ENCODE data around the gene TBC1D22A. TPM values are rescaled to one million over a fixed set of nuclear protein-coding genes. Genes with fewer than 3 reads are reported as not detected.

Gene TBC1D22A
- polyA plus RNA-seq, 1 donor (not counting 4 experiments of a cell fraction or from before 2014, with no cell fraction given), result 20.9 TPM

DNA sequence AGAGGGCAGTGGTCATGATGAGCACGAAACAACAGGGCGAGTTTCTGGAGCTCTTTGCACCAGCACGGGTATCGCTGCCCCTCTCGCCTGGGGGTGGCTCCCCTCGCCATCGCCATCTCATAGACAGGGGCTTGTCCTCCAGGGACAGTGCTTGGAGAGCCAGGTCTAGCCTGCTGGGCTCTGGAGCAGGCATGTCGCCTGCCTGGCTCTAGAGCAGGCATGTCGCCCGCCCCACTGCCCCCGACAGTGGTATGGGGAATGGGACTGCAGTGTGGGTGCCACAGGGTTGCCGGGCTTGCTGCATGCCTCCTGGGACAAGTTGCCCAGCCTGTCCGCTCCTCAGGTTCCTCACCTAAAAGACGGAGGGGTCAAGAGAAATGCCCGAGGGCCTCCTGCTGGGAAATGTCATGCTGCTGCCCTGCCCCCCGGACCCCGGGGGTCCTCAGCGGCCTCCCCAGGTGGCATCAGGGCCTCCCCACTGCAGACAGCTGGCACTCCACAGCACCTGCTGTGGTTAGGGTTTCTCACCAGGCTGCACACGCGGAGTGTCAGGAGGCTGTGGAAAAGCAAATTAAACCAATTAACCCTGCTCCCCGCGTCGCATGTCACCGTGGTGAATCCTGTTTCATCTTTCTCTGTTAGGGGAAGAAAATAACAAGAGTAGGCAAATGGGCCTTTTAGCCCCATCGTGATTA is 403.0 kb downstream of the TBC1D22A start:
- Histone ChIP-seq H3K36me3 (ENCODE audit: control insufficient read depth in 2 of 2, extremely low read depth in 1 of 2, insufficient read depth in 2 of 2, low read length in 2 of 2) (peaks cover 0 to 1% of the 10 kb centered on the region in 2 experiments), H3K4me1 (ENCODE audit: control insufficient read depth, extremely low read depth, insufficient read depth, low read length) (no peaks in the 10 kb centered on the region), H3K79me2 (ENCODE audit: control insufficient read depth, insufficient read depth, low read length) (no peaks in the 10 kb centered on the region), H3K9me3 (ENCODE audit: control insufficient read depth, low read depth, low read length) (no peaks in the 10 kb centered on the region), H3K9me1 (ENCODE audit: control insufficient read depth, extremely low read depth, insufficient read depth, low read length) (no peaks in the 10 kb centered on the region), H3K27ac (ENCODE audit: control insufficient read depth, insufficient read depth, low read length) (no peak overlapping the region), H3K27me3 (ENCODE audit: control insufficient read depth, extremely low read depth, insufficient read depth, low read length) (no peaks in the 10 kb centered on the region), H2AFZ (ENCODE audit: control insufficient read depth, low read length) (no peak overlapping the region), H4K20me1 (ENCODE audit: control insufficient read depth, extremely low read depth, insufficient read depth, low read length) (no peaks in the 10 kb centered on the region), H3K4me2 (ENCODE audit: control insufficient read depth, extremely low read depth, insufficient read depth, low read depth, low read length) (no peak overlapping the region), H3K9ac (ENCODE audit: control insufficient read depth, extremely low read depth, insufficient read depth, low read length) (no peak overlapping the region), H3K4me3 (ENCODE audit: control insufficient read depth in 2 of 3, extremely low read depth in 1 of 3, insufficient read depth in 2 of 3, low read depth in 1 of 3, low read length in 3 of 3) (no peak overlapping the region)
- no peak for TF ChIP-seq EZH2 (IDR thresholded peaks at IDR 0.05; ENCODE audit: low read length)
- TF ChIP-seq, protein P1, sequence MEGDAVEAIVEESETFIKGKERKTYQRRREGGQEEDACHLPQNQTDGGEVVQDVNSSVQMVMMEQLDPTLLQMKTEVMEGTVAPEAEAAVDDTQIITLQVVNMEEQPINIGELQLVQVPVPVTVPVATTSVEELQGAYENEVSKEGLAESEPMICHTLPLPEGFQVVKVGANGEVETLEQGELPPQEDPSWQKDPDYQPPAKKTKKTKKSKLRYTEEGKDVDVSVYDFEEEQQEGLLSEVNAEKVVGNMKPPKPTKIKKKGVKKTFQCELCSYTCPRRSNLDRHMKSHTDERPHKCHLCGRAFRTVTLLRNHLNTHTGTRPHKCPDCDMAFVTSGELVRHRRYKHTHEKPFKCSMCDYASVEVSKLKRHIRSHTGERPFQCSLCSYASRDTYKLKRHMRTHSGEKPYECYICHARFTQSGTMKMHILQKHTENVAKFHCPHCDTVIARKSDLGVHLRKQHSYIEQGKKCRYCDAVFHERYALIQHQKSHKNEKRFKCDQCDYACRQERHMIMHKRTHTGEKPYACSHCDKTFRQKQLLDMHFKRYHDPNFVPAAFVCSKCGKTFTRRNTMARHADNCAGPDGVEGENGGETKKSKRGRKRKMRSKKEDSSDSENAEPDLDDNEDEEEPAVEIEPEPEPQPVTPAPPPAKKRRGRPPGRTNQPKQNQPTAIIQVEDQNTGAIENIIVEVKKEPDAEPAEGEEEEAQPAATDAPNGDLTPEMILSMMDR (optimal IDR thresholded peaks at IDR 0.05 in 1 of 3, IDR thresholded peaks at IDR 0.05 in 1 of 3, conservative IDR thresholded peaks at IDR 0.05 in 1 of 3; ENCODE audit: extremely low read depth in 1 of 3, insufficient read depth in 2 of 3, low read length in 3 of 3), result no peak
- DNase-seq (ENCODE audit: low read depth, low spot score), result no peak
- dilution Hi-C loops (cut with MboI; ENCODE audit: extremely low pct_ligation_motif_present, low sequenced_read_pairs), result no loop called here
- FAIRE-seq, result no peak

DNA sequence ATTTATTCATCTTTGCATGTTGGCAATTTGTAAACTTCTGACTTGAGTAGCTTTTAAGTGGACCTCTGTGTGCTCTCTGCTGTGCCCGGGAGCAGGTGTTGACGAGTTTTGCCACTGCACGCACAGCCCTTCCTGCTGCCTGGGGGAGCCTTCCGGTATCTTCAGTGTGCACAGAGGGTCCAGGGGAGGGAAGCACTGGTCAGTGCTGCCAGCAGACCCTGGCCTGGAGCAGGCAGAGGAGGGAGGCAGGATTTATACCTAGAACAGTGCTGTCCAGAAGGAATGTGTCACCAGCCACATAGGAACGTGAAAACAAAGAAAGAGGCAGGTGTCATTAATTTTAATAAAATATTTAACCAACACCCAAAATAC is 403.6 kb downstream of the TBC1D22A start:
- Histone ChIP-seq H3K4me3 (ENCODE audit: control insufficient read depth in 2 of 3, extremely low read depth in 1 of 3, insufficient read depth in 2 of 3, low read depth in 1 of 3, low read length in 3 of 3) (no peak overlapping the region), H3K79me2 (ENCODE audit: control insufficient read depth, insufficient read depth, low read length) (no peaks in the 10 kb centered on the region), H3K27ac (ENCODE audit: control insufficient read depth, insufficient read depth, low read length) (no peak overlapping the region), H3K9ac (ENCODE audit: control insufficient read depth, extremely low read depth, insufficient read depth, low read length) (no peak overlapping the region), H2AFZ (ENCODE audit: control insufficient read depth, low read length) (no peak overlapping the region), H3K9me1 (ENCODE audit: control insufficient read depth, extremely low read depth, insufficient read depth, low read length) (no peaks in the 10 kb centered on the region), H4K20me1 (ENCODE audit: control insufficient read depth, extremely low read depth, insufficient read depth, low read length) (no peaks in the 10 kb centered on the region), H3K36me3 (ENCODE audit: control insufficient read depth in 2 of 2, extremely low read depth in 1 of 2, insufficient read depth in 2 of 2, low read length in 2 of 2) (peaks cover 0 to 1% of the 10 kb centered on the region in 2 experiments), H3K4me1 (ENCODE audit: control insufficient read depth, extremely low read depth, insufficient read depth, low read length) (no peaks in the 10 kb centered on the region), H3K4me2 (ENCODE audit: control insufficient read depth, extremely low read depth, insufficient read depth, low read depth, low read length) (no peak overlapping the region), H3K9me3 (ENCODE audit: control insufficient read depth, low read depth, low read length) (no peaks in the 10 kb centered on the region), H3K27me3 (ENCODE audit: control insufficient read depth, extremely low read depth, insufficient read depth, low read length) (no peaks in the 10 kb centered on the region)
- FAIRE-seq, result no peak
- dilution Hi-C loops (cut with MboI; ENCODE audit: extremely low pct_ligation_motif_present, low sequenced_read_pairs), result no loop called here
- DNase-seq (ENCODE audit: low read depth, low spot score), result no peak
- TF ChIP-seq, protein P1 (optimal IDR thresholded peaks at IDR 0.05 in 1 of 3, IDR thresholded peaks at IDR 0.05 in 1 of 3, conservative IDR thresholded peaks at IDR 0.05 in 1 of 3; ENCODE audit: extremely low read depth in 1 of 3, insufficient read depth in 2 of 3, low read length in 3 of 3), result no peak
- TF ChIP-seq EZH2 (IDR thresholded peaks at IDR 0.05; ENCODE audit: low read length), result no peak

Measured in keratinocyte (primary cell).